ENCODE data around the gene IL22RA1.

The IL22RA1 gene

GRCh38 chr1:24098102-24098501 lies 44.8 kb downstream of the IL22RA1 start:
- DNase-seq (ENCODE audit: insufficient read length, low spot score), result no peak
- no peak for TF ChIP-seq CTCF (IDR thresholded peaks at IDR 0.05; ENCODE audit: insufficient read depth, missing control alignments)
- no peak for FAIRE-seq

- FAIRE-seq, result no peak
- TF ChIP-seq CTCF (IDR thresholded peaks at IDR 0.05; ENCODE audit: insufficient read depth, missing control alignments), result no peak
- DNase-seq (ENCODE audit: insufficient read length, low spot score), result no peak
Measured at GRCh38 chr1:24097663-24098062, 45.3 kb downstream of the IL22RA1 start.

GRCh38 chr1:24096739-24097103 lies 46.2 kb downstream of the IL22RA1 start:
- TF ChIP-seq CTCF (IDR thresholded peaks at IDR 0.05; ENCODE audit: insufficient read depth, missing control alignments), result no peak
- FAIRE-seq (no peak), DNase-seq (ENCODE audit: insufficient read length, low spot score) (no peak)

GRCh38 chr1:24096009-24096738 lies 46.8 kb downstream of the IL22RA1 start:
- DNase-seq (ENCODE audit: insufficient read length, low spot score) (no peak), FAIRE-seq (no peak)
- TF ChIP-seq CTCF (IDR thresholded peaks at IDR 0.05; ENCODE audit: insufficient read depth, missing control alignments), result no peak

GRCh38 chr1:24095140-24095859 lies 47.6 kb downstream of the IL22RA1 start:
- no peak for TF ChIP-seq CTCF (IDR thresholded peaks at IDR 0.05; ENCODE audit: insufficient read depth, missing control alignments)
- DNase-seq (ENCODE audit: insufficient read length, low spot score) (no peak), FAIRE-seq (no peak)

GRCh38 chr1:24094554-24094953 lies 48.4 kb downstream of the IL22RA1 start:
- no peak for TF ChIP-seq CTCF (IDR thresholded peaks at IDR 0.05; ENCODE audit: insufficient read depth, missing control alignments)
- FAIRE-seq (no peak), DNase-seq (ENCODE audit: insufficient read length, low spot score) (no peak)

- TF ChIP-seq CTCF (IDR thresholded peaks at IDR 0.05; ENCODE audit: insufficient read depth, missing control alignments), result no peak
- no peak for DNase-seq (ENCODE audit: insufficient read length, low spot score)
- FAIRE-seq, result no peak
Measured at GRCh38 chr1:24093732-24094131, 49.2 kb downstream of the IL22RA1 start.

Data from D721Med (cell line).